WTC11 (cell line): ENCODE results near the gene SGF29.

Experiments used
- ATF3 ChIP-seq: sonication (generic); formaldehyde crosslinking; conservative IDR thresholded peaks from 2 replicates; pipeline ENCODE4 v1.8.1; 2022; ENCODE audit warnings: mild to moderate bottlenecking, missing genetic modification reagents
- CTCF ChIP-seq: fragments of 200-600 bp; IDR thresholded peaks from 2 replicates; pipeline ENCODE4 v1.8.0; 2022; ENCODE audit warnings: antibody characterized with exemption
- IRF2 ChIP-seq: sonication (generic); formaldehyde crosslinking; IDR thresholded peaks from 2 replicates; pipeline ENCODE4 v1.8.0; 2022; ENCODE audit warnings: low read depth, missing genetic modification reagents, borderline replicate concordance
- JUN ChIP-seq: sonication (generic); formaldehyde crosslinking; IDR thresholded peaks from 2 replicates; pipeline ENCODE4 v1.8.0; 2023; ENCODE audit warnings: mild to moderate bottlenecking, missing genetic modification reagents
- NR3C1 ChIP-seq: sonication (generic); formaldehyde crosslinking; conservative IDR thresholded peaks from 2 replicates; pipeline ENCODE4 v1.8.1; 2023; ENCODE audit warnings: low read depth, mild to moderate bottlenecking, missing genetic modification reagents

- TF ChIP-seq ATF3 (CRISPR knock-in tag) = no peak
- TF ChIP-seq IRF2 (CRISPR knock-in tag) = no peak
- no peak for TF ChIP-seq NR3C1
- TF ChIP-seq JUN (CRISPR knock-in tag) = no peak
- no peak for TF ChIP-seq CTCF
These were observed 33.0 kb upstream of the SGF29 start for GRCh38 chr16:28520672-28521071.
